Mucosa of stomach (tissue), 1 donor: ENCODE measurements around the gene COG4.

Experiments
- H3K27me3 ChIP-seq: one replicate; pipeline ENCODE4 v1.7.0; 2013; ENCODE audit warnings: mild to moderate bottlenecking, low read length; ENCODE audit not compliant: control insufficient read depth, insufficient read depth
- H3K36me3 ChIP-seq: one replicate; pipeline ENCODE4 v1.7.0; 2013; ENCODE audit warnings: low read length; ENCODE audit not compliant: control insufficient read depth, insufficient read depth
- H3K4me1 ChIP-seq: one replicate; pipeline ENCODE4 v1.7.0; 2013; ENCODE audit warnings: mild to moderate bottlenecking, low read length; ENCODE audit not compliant: control insufficient read depth, insufficient read depth
- H3K4me3 ChIP-seq: one replicate; pipeline ENCODE4 v1.7.0; 2013; ENCODE audit warnings: low read length
- H3K9ac ChIP-seq: one replicate; pipeline ENCODE4 v1.7.0; 2013; ENCODE audit warnings: mild to moderate bottlenecking, low read length, moderate library complexity
- H3K9me3 ChIP-seq: one replicate; pipeline ENCODE4 v1.7.0; 2013; ENCODE audit warnings: mild to moderate bottlenecking, low read length, moderate library complexity; ENCODE audit not compliant: control insufficient read depth
- donor health status: Pancreatic carcinoma.

COG4 gene

DNA sequence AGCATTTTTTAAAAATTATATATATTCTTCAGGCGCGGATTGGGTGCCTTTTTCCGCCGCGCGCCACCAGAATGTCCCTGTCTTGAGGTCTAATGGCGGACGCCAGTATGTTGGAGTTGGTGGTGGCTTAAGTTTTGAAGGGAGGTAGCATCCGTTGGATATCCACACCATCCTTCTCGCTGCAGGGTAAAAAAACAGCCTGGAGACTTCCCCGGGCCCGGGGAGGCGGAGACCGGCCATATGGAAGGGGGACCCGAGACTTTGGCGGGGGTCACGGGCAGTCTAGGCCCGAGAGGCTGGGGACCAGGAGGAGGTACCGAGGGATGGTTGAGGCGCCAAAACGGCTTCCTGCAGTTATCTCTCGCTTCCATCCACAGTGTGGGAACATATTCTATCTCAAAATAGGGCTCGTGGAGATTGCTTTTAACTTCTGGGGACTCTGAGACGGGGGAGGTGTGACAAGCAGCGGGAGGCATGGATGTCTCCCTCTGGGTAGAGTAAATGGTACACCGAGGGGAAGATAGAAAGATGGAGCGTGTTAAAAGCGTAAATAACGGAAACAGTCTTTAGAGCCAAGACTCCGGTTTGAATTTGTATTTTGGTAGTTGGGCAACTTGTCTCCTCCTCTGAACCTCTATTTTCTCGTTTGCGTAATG lies 517 bp upstream of the COG4 start, which contains the start of gene SF3B3:
TSS of gene SF3B3 (plus strand) at position 74 of the 656 bp plus-strand sequence. CDS start 2,841 bp downstream, outside the sequence.
- H3K4me1 ChIP-seq, result peaks cover 11% of the 10 kb centered on the region
- H3K4me3 ChIP-seq, result peak within 1 kb of the TSS; percentile 96
- H3K9ac ChIP-seq, result peak within 1 kb of the TSS; percentile 92
- no peaks in the 10 kb centered on the region for H3K36me3 ChIP-seq
- H3K9me3 ChIP-seq, result no peaks in the 10 kb centered on the region
- H3K27me3 ChIP-seq, result no peaks in the 10 kb centered on the region

GRCh38 chr16:70522216-70523075 lies 908 bp downstream of the COG4 start:
- H3K4me3 ChIP-seq, result peak overlapping the region; percentile 96
- H3K27me3 ChIP-seq, result no peaks in the 10 kb centered on the region
- H3K9me3 ChIP-seq, result no peaks in the 10 kb centered on the region
- H3K4me1 ChIP-seq, result peaks cover 8% of the 10 kb centered on the region
- H3K9ac ChIP-seq, result peak overlapping the region; percentile 92
- no peaks in the 10 kb centered on the region for H3K36me3 ChIP-seq

DNA sequence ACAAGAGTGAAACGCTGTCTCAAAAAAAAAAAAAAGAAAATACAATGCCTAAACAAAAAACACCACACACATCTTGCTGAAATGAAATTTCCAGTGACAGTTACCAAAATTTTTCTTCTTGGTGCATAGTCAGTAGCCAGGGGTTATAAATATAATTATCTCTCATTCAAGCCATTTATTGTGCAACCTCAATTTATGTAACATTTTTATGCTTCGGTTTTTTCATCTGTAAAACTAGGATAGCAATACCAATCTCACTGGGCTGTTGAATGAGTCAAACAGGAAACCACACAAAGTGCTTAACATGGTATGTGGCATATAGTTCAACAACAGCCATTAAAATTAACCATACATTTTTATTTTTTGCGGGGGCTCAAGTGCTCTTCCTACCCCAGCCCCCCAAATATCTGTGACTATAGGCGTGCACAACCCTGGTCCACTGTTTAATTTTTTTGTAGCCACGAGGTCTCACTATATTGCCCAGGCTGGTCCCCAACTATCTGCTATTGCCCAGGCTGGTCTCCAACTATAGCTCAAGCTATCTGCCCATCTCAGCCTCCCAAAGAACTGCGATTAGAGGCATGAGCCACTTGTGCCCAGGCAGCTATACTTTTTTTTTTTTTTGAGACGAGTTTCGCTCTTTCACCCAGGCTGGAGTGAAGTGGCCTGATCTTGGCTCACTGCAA lies 2.6 kb downstream of the COG4 start:
- Histone ChIP-seq H3K4me3 (no peak overlapping the region), H3K9ac (no peak overlapping the region), H3K9me3 (no peaks in the 10 kb centered on the region), H3K36me3 (no peaks in the 10 kb centered on the region), H3K4me1 (peaks cover 8% of the 10 kb centered on the region), H3K27me3 (no peaks in the 10 kb centered on the region)

- Histone ChIP-seq H3K4me1 (no peaks in the 10 kb centered on the region), H3K9ac (no peak overlapping the region), H3K27me3 (no peaks in the 10 kb centered on the region), H3K9me3 (no peaks in the 10 kb centered on the region), H3K36me3 (no peaks in the 10 kb centered on the region), H3K4me3 (no peak overlapping the region)
These were observed 10.9 kb downstream of the COG4 start for GRCh38 chr16:70512456-70512855.

DNA sequence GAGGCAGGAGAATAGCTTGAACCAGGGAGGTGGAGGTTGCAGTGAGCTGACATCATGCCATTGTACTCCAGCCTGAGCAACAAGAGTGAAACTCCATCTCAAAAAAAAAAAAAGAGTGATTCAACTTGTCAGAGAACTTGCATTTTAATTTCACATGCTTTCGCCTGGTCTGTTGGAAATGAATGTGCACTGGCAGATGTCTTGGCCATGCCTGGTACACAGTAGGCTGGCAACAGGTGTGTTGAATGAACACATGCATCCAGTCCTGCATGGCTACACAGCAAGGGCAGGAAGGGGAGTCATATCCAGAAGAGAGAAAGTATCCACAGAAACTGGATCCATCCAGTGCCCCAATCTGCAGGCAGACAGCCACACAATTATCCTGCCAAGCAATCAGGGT lies 11.5 kb downstream of the COG4 start:
- H3K9me3 ChIP-seq, result no peaks in the 10 kb centered on the region
- H3K27me3 ChIP-seq, result no peaks in the 10 kb centered on the region
- no peaks in the 10 kb centered on the region for H3K36me3 ChIP-seq
- H3K4me1 ChIP-seq, result no peaks in the 10 kb centered on the region
- H3K4me3 ChIP-seq, result no peak overlapping the region
- H3K9ac ChIP-seq, result no peak overlapping the region

DNA sequence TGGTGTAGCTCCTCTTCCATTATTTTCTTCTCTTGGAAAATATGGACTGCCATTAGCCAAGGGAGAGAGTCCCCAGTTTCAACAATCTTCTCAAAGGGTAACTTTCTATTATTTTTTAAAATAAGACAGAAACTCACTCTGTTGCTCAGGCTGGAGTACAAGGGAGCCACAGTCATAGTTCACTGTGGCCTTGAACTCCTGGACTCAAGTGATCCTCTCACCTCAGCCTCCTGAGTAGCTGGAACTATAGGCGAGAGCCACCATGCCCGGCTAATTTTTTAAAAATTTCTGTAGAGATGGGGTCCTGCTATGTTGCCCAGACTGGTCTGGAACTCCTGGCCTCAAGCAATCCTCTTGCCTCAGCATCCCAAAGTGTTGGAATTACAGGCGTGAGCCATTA lies 13.1 kb downstream of the COG4 start:
- H3K36me3 ChIP-seq, result no peaks in the 10 kb centered on the region
- no peaks in the 10 kb centered on the region for H3K9me3 ChIP-seq
- H3K4me1 ChIP-seq, result no peaks in the 10 kb centered on the region
- H3K4me3 ChIP-seq, result no peak overlapping the region
- H3K27me3 ChIP-seq, result no peaks in the 10 kb centered on the region
- H3K9ac ChIP-seq, result no peak overlapping the region

DNA sequence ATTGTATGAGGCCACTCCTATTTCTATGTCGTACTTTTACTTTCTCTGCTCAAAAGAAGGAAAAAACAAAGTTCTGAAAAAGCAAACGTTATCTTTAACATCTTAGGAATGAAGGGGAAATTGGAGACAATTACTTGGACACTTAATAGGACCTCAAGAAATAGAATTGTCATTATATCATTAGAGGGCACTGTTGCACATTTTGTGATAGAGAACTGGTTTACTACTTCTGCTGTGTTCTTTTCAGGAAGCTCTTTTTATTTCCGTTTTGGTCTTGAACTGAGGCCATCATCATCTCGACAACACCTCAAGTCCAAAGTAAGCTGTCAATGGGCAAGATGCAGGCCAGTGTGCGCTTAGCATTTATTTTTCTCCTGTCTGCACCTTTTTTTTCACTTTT lies 14.6 kb downstream of the COG4 start:
- no peaks in the 10 kb centered on the region for H3K9me3 ChIP-seq
- H3K9ac ChIP-seq, result no peak overlapping the region
- no peaks in the 10 kb centered on the region for H3K27me3 ChIP-seq
- H3K36me3 ChIP-seq, result peaks cover 5% of the 10 kb centered on the region
- no peak overlapping the region for H3K4me3 ChIP-seq
- H3K4me1 ChIP-seq, result no peaks in the 10 kb centered on the region

- H3K9me3 ChIP-seq, result no peaks in the 10 kb centered on the region
- no peaks in the 10 kb centered on the region for H3K4me1 ChIP-seq
- no peak overlapping the region for H3K4me3 ChIP-seq
- H3K36me3 ChIP-seq, result peaks cover 14% of the 10 kb centered on the region
- H3K27me3 ChIP-seq, result no peaks in the 10 kb centered on the region
- H3K9ac ChIP-seq, result no peak overlapping the region
These were observed 26.8 kb downstream of the COG4 start for GRCh38 chr16:70496513-70496912.

GRCh38 chr16:70495425-70496182 lies 27.8 kb downstream of the COG4 start:
- no peaks in the 10 kb centered on the region for H3K4me1 ChIP-seq
- H3K9ac ChIP-seq, result no peak overlapping the region
- no peak overlapping the region for H3K4me3 ChIP-seq
- no peaks in the 10 kb centered on the region for H3K27me3 ChIP-seq
- H3K9me3 ChIP-seq, result no peaks in the 10 kb centered on the region
- peaks cover 14% of the 10 kb centered on the region for H3K36me3 ChIP-seq

DNA sequence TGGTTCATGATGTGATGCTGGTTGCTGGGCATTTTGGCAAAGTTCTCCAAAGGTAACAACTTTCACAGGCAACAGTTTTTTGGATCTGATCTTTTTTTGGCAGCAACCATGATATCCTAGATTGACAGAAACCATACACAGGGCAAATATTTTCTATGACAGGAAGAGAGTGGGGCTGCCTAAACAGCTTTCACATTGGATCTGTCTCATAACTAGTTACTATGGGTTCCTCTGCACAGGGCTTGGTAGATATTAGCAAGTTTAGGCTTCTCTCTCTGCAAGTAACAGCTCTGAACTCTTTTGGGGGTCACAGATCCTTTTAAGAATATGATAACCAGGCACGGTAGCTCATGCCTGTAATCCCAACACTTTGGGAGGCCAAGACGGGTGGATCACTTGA lies 28.6 kb downstream of the COG4 start:
- no peaks in the 10 kb centered on the region for H3K4me1 ChIP-seq
- H3K4me3 ChIP-seq, result no peak overlapping the region
- peaks cover 19% of the 10 kb centered on the region for H3K36me3 ChIP-seq
- H3K9me3 ChIP-seq, result no peaks in the 10 kb centered on the region
- no peaks in the 10 kb centered on the region for H3K27me3 ChIP-seq
- H3K9ac ChIP-seq, result no peak overlapping the region

GRCh38 chr16:70494202-70494770 lies 29.1 kb downstream of the COG4 start:
- Histone ChIP-seq H3K4me1 (no peaks in the 10 kb centered on the region), H3K27me3 (no peaks in the 10 kb centered on the region), H3K4me3 (no peak overlapping the region), H3K9ac (no peak overlapping the region), H3K9me3 (no peaks in the 10 kb centered on the region), H3K36me3 (peaks cover 21% of the 10 kb centered on the region)
